Fibroblast of lung (primary cell): ENCODE results near the gene IL9R. TPM values are rescaled to one million over a fixed set of nuclear protein-coding genes. Genes with fewer than 3 reads are reported as not detected.
"Not testable (repeated sequence)": the region's sequence is repeated elsewhere in the genome, so short reads cannot be mapped to it uniquely, and the experiment has no call there.

Experiments
- DNase-seq, 2 donors: peaks; one replicate each; pipeline versions ENCODE4 v3.0.0 to v3.0.0-alpha.2; 2010; ENCODE audit warnings: low read depth in 2 of 2
- H2AFZ ChIP-seq: 2 replicates; pipeline ENCODE4 v1.5.1; 2012; ENCODE audit warnings: low read length, control low read depth, inconsistent platforms
- H3K27ac ChIP-seq: 2 replicates; pipeline ENCODE4 v1.5.1; 2011; ENCODE audit warnings: low read length, control low read depth; ENCODE audit not compliant: insufficient read depth
- H3K27me3 ChIP-seq: 2 replicates; pipeline ENCODE4 v1.5.1; 2011; ENCODE audit warnings: mild to moderate bottlenecking, low read length; ENCODE audit not compliant: control insufficient read depth, insufficient read depth
- H3K36me3 ChIP-seq: 2 replicates; pipeline ENCODE4 v1.5.1; 2011; ENCODE audit warnings: low read length; ENCODE audit not compliant: control insufficient read depth, insufficient read depth
- H3K4me1 ChIP-seq: 2 replicates; pipeline ENCODE4 v1.5.1; 2011; ENCODE audit warnings: low read length; ENCODE audit not compliant: control insufficient read depth, insufficient read depth; ENCODE audit errors: extremely low read depth
- H3K4me2 ChIP-seq: 2 replicates; pipeline ENCODE4 v1.5.1; 2011; ENCODE audit warnings: low read length, control low read depth; ENCODE audit not compliant: insufficient read depth; ENCODE audit errors: extremely low read depth
- H3K4me3 ChIP-seq, 4 experiments: fragments of 200-600 bp in 1 of 4; sonication (generic) in 1 of 4; replicated peaks in 1 of 4; 2 replicates each; pipeline ENCODE4 v1.5.1; 2011 to 2016; ENCODE audit warnings: low read length in 4 of 4, low read depth in 3 of 4, mild to moderate bottlenecking in 3 of 4, control low read depth in 2 of 4, inconsistent platforms in 1 of 4, mixed read lengths in 1 of 4; ENCODE audit not compliant: insufficient read depth in 1 of 4; ENCODE audit errors: control extremely low read depth in 1 of 4
- H3K79me2 ChIP-seq: 2 replicates; pipeline ENCODE4 v1.5.1; 2012; ENCODE audit warnings: mild to moderate bottlenecking, low read length, inconsistent platforms; ENCODE audit not compliant: control insufficient read depth, insufficient read depth
- H3K9ac ChIP-seq: 2 replicates; pipeline ENCODE4 v1.5.1; 2011; ENCODE audit warnings: mild to moderate bottlenecking, low read length, control low read depth; ENCODE audit not compliant: insufficient read depth
- H3K9me3 ChIP-seq: 2 replicates; pipeline ENCODE4 v1.5.1; 2012; ENCODE audit warnings: low read depth, low read length; ENCODE audit not compliant: control insufficient read depth, insufficient read depth
- H4K20me1 ChIP-seq: 2 replicates; pipeline ENCODE4 v1.5.1; 2011; ENCODE audit warnings: low read length; ENCODE audit not compliant: control insufficient read depth, insufficient read depth; ENCODE audit errors: extremely low read depth
- polyA plus RNA-seq, 2 donors: library from polyadenylated mRNA; depleted of rRNA in 1 of 2; stranded (reverse) in 1 of 2; unstranded in 1 of 2; fragments of >200 nt; gene quantifications; 2 replicates each; pipeline ENCODE4 v1.2.1, GENCODE V29; 2011 to 2012; ENCODE audit warnings: missing spikeins in 1 of 2
- total RNA-seq: library from RNA; depleted of rRNA; stranded (reverse); fragments of >200 nt; gene quantifications from 2 replicates; pipeline ENCODE4 v1.2.1, GENCODE V29; 2014

IL9R gene
- total and polyA plus RNA-seq, 2 donors (not counting 1 experiment from before 2014, with no cell fraction given) = not detected

DNA sequence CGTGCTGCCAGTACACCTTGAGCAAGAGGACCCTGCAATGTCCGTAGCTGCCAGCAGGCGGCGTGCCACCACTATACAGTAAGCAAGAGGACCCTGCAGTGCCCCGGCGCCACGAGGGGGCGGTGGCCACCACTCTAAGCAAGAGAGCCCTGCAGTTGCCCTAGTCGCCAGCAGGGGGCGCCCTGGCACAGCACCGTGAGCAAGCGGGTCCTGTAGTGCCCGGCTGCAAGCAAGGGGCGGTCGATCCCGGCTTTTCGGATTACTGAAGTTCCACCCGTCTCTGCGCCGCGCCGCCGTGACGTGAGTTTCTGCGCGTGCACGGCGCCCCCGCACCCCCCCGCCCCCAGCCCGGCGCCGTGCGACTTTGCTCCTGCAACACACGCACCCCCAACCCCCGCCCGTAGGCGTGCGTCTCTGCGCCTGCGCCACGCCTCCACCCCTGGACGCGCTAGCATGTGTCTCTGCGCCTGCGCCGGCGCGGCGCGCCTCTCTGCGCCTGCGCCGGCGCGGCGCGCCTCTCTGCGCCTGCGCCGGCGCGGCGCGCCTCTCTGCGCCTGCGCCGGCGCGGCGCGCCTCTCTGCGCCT lies 31.2 kb downstream of the IL9R start:
- H3K27ac ChIP-seq, H3K9ac ChIP-seq, H2AFZ ChIP-seq, H3K27me3 ChIP-seq, DNase-seq, H3K4me3 ChIP-seq, H3K4me1 ChIP-seq, H4K20me1 ChIP-seq, H3K9me3 ChIP-seq, H3K4me2 ChIP-seq, H3K79me2 ChIP-seq, H3K36me3 ChIP-seq: not testable (repeated sequence)

DNA sequence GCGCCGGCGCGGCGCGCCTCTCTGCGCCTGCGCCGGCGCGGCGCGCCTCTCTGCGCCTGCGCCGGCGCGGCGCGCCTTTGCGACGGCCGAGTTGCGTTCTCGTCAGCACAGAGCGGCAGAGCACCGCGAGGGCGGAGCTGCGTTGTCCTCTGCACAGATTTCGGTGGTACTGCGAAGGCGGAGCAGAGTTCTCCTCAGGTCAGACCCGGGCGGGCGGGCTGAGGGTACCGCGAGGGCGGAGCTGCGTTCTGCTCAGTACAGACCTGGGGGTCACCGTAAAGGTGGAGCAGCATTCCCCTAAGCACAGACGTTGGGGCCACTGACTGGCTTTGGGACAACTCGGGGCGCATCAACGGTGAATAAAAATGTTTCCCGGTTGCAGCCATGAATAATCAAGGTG lies 31.8 kb downstream of the IL9R start:
- not testable (repeated sequence) for DNase-seq, H3K9me3 ChIP-seq, H3K27ac ChIP-seq, H3K4me2 ChIP-seq, H3K27me3 ChIP-seq, H2AFZ ChIP-seq, H3K4me1 ChIP-seq, H3K4me3 ChIP-seq, H3K79me2 ChIP-seq, H3K9ac ChIP-seq, H4K20me1 ChIP-seq, H3K36me3 ChIP-seq

DNA sequence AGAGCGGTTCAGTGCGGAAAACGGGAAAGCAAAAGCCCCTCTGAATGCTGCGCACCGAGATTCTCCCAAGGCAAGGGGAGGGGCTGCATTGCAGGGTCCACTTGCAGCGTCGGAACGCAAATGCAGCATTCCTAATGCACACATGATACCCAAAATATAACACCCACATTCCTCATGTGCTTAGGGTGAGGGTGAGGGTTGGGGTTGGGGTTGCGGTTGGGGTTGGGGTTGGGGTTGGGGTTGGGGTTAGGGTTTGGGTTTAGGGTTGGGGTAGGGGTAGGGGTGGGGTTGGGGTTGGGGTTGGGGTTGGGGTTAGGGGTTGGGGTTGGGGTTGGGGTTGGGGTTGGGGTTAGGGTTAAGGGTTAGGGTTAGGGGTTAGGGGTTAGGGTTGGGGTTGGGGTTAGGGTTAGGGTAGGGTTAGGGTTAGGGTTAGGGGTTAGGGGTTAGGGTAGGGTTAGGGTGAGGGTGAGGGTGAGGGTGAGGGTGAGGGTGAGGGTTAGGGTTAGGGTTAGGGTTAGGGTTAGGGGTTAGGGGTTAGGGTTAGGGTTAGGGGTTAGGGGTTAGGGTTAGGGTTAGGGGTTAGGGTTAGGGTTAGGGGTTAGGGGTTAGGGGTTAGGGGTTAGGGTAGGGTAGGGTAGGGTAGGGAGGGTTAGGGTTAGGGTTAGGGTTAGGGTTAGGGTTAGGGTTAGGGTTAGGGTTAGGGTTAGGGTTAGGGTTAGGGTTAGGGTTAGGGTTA lies 32.4 kb downstream of the IL9R start:
- H3K36me3 ChIP-seq, H3K4me1 ChIP-seq, H3K9ac ChIP-seq, H2AFZ ChIP-seq, H3K9me3 ChIP-seq, DNase-seq, H3K4me3 ChIP-seq, H3K27me3 ChIP-seq, H3K27ac ChIP-seq, H4K20me1 ChIP-seq, H3K79me2 ChIP-seq, H3K4me2 ChIP-seq: not testable (repeated sequence)

GRCh38 chrX:156030474-156030873 lies 33.0 kb downstream of the IL9R start:
- not testable (repeated sequence) for H4K20me1 ChIP-seq, DNase-seq, H3K9ac ChIP-seq, H3K4me3 ChIP-seq, H3K79me2 ChIP-seq, H2AFZ ChIP-seq, H3K36me3 ChIP-seq, H3K27ac ChIP-seq, H3K27me3 ChIP-seq, H3K4me1 ChIP-seq, H3K9me3 ChIP-seq, H3K4me2 ChIP-seq

Other genes starting within 250 kb of the IL9R start
- 31.8 and 40.1 TPM in 2 replicates for gene VAMP7, start 116.4 kb upstream of the IL9R start, total RNA-seq
- gene VAMP7, start 116.4 kb upstream of the IL9R start, polyA plus RNA-seq = 52.3 and 68.4 TPM in 2 replicates